ENCODE results near the gene SKAP1.
"Not testable (repeated sequence)": the region's sequence is repeated elsewhere in the genome, so short reads cannot be mapped to it uniquely, and the experiment has no call there.

Gene SKAP1

DNA sequence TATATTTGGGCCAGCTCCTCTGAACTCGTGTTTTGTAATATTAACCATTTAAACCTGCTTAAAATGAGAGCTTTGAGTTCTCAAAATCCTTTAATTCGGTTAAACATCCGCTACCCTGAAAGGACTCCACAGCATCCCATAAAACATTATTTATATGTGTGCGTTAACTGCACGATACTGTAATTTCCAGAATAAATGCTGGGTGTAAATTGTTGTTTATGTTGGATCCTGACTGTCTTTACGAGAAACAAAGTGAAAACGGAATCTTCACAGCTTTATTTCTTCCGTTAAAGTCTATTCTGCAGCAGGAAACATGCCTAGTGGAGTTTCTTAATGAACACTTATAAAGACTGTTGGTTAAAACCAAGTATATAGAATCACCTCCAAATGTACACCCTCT lies 179.1 kb downstream of the SKAP1 start:
- TF ChIP-seq, protein P1, sequence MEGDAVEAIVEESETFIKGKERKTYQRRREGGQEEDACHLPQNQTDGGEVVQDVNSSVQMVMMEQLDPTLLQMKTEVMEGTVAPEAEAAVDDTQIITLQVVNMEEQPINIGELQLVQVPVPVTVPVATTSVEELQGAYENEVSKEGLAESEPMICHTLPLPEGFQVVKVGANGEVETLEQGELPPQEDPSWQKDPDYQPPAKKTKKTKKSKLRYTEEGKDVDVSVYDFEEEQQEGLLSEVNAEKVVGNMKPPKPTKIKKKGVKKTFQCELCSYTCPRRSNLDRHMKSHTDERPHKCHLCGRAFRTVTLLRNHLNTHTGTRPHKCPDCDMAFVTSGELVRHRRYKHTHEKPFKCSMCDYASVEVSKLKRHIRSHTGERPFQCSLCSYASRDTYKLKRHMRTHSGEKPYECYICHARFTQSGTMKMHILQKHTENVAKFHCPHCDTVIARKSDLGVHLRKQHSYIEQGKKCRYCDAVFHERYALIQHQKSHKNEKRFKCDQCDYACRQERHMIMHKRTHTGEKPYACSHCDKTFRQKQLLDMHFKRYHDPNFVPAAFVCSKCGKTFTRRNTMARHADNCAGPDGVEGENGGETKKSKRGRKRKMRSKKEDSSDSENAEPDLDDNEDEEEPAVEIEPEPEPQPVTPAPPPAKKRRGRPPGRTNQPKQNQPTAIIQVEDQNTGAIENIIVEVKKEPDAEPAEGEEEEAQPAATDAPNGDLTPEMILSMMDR (IDR thresholded peaks at IDR 0.05; ENCODE audit: extremely low read depth, missing control alignments): no peak
- no peak for DNase-seq (ENCODE audit: low spot score)

GRCh38 chr17:48250059-48250458 lies 180.0 kb downstream of the SKAP1 start:
- not testable (repeated sequence) for DNase-seq (ENCODE audit: low spot score)

GRCh38 chr17:48247603-48248002 lies 182.4 kb downstream of the SKAP1 start:
- DNase-seq (ENCODE audit: low spot score): no peak
- TF ChIP-seq, protein P1 (IDR thresholded peaks at IDR 0.05; ENCODE audit: extremely low read depth, missing control alignments): no peak

DNA sequence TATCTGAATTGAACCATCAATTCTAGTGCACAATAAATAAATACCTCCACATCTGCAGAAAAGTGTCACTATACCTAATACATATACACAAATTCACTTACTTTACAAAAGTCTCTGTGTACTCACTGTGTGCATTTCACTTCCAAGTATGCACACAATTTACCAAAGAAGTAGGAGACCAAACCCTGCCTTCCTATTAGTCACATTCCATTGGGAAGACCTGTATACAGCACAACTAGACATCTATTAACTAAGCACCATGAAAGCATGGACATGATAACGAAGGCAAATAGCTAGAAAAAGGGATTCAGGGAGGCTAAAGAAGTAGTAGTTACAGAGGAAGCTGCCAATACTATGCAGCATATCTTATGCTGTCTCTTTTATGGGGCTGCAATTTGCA lies 183.0 kb downstream of the SKAP1 start:
- TF ChIP-seq, protein P1 (IDR thresholded peaks at IDR 0.05; ENCODE audit: extremely low read depth, missing control alignments): no peak

DNA sequence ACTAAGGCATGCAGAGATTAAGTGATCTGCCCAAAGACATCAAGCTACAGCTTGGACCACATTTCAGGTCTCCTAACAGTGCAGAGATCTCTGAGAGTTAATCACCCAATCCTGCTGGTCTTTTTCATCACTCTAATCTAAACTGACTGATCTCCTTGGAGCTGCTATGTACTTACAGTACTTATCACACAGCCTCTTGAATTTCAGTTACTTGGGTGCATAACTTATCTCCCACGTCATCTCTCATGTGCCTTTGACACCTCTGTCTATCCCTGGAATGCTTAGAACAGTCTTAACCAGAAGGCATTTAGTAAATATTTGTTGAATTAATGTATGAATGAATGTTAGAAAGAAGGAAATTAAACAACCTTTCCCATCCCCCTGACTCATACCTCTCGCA lies 183.4 kb downstream of the SKAP1 start:
- no peak for DNase-seq (ENCODE audit: low spot score)
- TF ChIP-seq, protein P1 (IDR thresholded peaks at IDR 0.05; ENCODE audit: extremely low read depth, missing control alignments): no peak

More for the DNA sequence above, 183.0 kb downstream of the SKAP1 start:
- DNase-seq (ENCODE audit: low spot score): no peak

DNA sequence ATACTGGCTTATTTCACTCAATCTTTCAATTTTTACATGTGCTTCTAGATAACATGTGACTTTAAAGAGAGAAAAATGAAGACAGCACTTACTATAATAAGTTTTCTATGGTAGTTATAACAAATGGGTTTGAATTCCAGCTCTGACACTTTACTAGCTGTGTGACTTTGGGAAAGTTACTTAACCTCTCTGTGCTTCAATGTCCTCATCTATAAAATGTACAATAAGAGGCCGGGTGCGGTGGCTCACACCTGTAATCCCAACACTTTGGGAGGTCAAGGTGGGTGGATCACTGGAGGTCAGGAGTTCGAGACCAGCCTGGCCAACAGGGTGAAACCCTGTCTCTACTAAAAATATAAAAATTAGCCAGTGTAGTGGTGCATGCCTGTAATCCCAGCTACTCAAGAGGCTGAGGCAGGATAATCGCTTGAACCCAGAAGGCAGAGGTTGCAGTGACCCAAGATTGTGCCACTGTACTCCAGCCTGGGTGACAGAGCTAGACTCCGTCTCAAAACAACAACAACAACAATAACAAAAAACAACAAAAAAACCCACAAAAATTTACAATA lies 184.5 kb downstream of the SKAP1 start:
- not testable (repeated sequence) for DNase-seq (ENCODE audit: low spot score)

- TF ChIP-seq, protein P1 (IDR thresholded peaks at IDR 0.05; ENCODE audit: extremely low read depth, missing control alignments): no peak
- DNase-seq (ENCODE audit: low spot score): no peak
Observed at GRCh38 chr17:48244814-48245213, 185.2 kb downstream of the SKAP1 start.

DNA sequence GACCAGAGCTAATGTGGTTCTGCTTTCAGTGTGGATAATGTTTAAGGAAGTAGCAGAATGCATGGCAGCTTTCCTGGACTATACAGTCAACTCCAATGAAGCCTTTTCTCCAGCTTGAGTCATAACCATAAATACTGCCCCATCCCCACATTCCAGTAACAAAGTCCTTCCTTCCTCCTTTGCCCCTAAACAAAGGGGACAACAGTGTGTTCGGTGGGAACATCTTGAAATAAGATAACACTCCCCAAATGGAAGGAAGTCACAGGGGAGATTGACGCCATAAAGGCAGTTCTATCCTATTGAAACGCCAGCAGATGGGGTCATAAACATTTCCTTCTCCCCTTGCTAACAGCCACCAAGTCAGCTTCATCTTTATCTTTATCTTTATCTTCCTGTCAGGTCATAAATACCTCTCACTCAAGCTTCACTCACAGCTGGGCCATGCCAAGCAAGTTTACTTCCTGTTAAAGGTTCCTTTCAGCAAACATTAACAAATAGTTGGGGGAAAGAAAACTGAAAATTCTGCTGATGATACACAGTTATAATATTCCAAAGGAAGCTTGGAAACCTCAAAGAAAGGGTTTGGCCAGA lies 185.8 kb downstream of the SKAP1 start:
- DNase-seq (ENCODE audit: low spot score): no peak

More for the DNA sequence above, 185.8 kb downstream of the SKAP1 start:
- TF ChIP-seq, protein P1 (IDR thresholded peaks at IDR 0.05; ENCODE audit: extremely low read depth, missing control alignments): no peak

Data from GM20000 (cell line).